Measurements from ENCODE around the gene IQCE. TPM values are rescaled to one million over a fixed set of nuclear protein-coding genes. Genes with fewer than 3 reads are reported as not detected.

Gene IQCE
- total RNA-seq, 2 donors from 2014 or later = 6.7 to 9.0 TPM

- no peaks in the 10 kb centered on the region for H3K27me3 Mint-ChIP-seq
- H3K4me3 Mint-ChIP-seq = no peak overlapping the region
- H3K36me3 Mint-ChIP-seq (ENCODE audit: low read depth) = no peaks in the 10 kb centered on the region
- ATAC-seq (no peak), DNase-seq (no peak)
- peaks cover 29% of the 10 kb centered on the region for H3K4me1 Mint-ChIP-seq
- peak overlapping the region; percentile 12 for H3K27ac Mint-ChIP-seq
- no peaks in the 10 kb centered on the region for H3K9me3 ChIP-seq (ENCODE audit: control insufficient read depth, low read length, poor library complexity, severe bottlenecking)
Observed at GRCh38 chr7:2517026-2517425, 41.8 kb upstream of the IQCE start.

- DNase-seq (no peak), ATAC-seq (no peak)
- Mint-ChIP-seq H3K36me3 (ENCODE audit: low read depth) (peaks cover 4% of the 10 kb centered on the region), H3K27me3 (no peaks in the 10 kb centered on the region), H3K27ac (peak overlapping the region; percentile 12), H3K4me1 (peaks cover 26% of the 10 kb centered on the region), H3K4me3 (peak overlapping the region; percentile 83)
- no peaks in the 10 kb centered on the region for H3K9me3 ChIP-seq (ENCODE audit: control insufficient read depth, low read length, poor library complexity, severe bottlenecking)
Observed at GRCh38 chr7:2517678-2518507, 40.9 kb upstream of the IQCE start.

GRCh38 chr7:2518737-2519118 lies 40.1 kb upstream of the IQCE start:
- Mint-ChIP-seq H3K27ac (no peak overlapping the region), H3K36me3 (ENCODE audit: low read depth) (peaks cover 5% of the 10 kb centered on the region), H3K4me1 (peaks cover 22% of the 10 kb centered on the region), H3K27me3 (no peaks in the 10 kb centered on the region), H3K4me3 (peak overlapping the region; percentile 83)
- H3K9me3 ChIP-seq (ENCODE audit: control insufficient read depth, low read length, poor library complexity, severe bottlenecking) = no peaks in the 10 kb centered on the region
- ATAC-seq = no peak
- no peak for DNase-seq

- ATAC-seq (peak; percentile 80), DNase-seq (peak; percentile 73 to 89 (median 83))
- Mint-ChIP-seq H3K36me3 (ENCODE audit: low read depth) (peaks cover 5% of the 10 kb centered on the region), H3K27me3 (no peaks in the 10 kb centered on the region), H3K4me3 (peak within 1 kb of the TSS; percentile 96), H3K27ac (peak within 1 kb of the TSS; percentile 94), H3K4me1 (peaks cover 22% of the 10 kb centered on the region)
- H3K9me3 ChIP-seq (ENCODE audit: control insufficient read depth, low read length, poor library complexity, severe bottlenecking) = no peaks in the 10 kb centered on the region
Observed at GRCh38 chr7:2519119-2519930, 39.5 kb upstream of the IQCE start, which contains the start of gene LFNG. TSS of gene LFNG (plus strand) at chr7:2519774. CDS start at chr7:2519862, 88 bp downstream.

- H3K9me3 ChIP-seq (ENCODE audit: control insufficient read depth, low read length, poor library complexity, severe bottlenecking) = no peaks in the 10 kb centered on the region
- Mint-ChIP-seq H3K4me1 (peaks cover 22% of the 10 kb centered on the region), H3K27ac (peak overlapping the region; percentile 94), H3K36me3 (ENCODE audit: low read depth) (peaks cover 5% of the 10 kb centered on the region), H3K27me3 (no peaks in the 10 kb centered on the region), H3K4me3 (peak overlapping the region; percentile 96)
- ATAC-seq (no peak), DNase-seq (no peak)
Observed at GRCh38 chr7:2520131-2520760, 38.5 kb upstream of the IQCE start.

- H3K27ac Mint-ChIP-seq = peak overlapping the region; percentile 94
- H3K4me1 Mint-ChIP-seq = peaks cover 24% of the 10 kb centered on the region
Observed at GRCh38 chr7:2520761-2521290, 38.0 kb upstream of the IQCE start.

GRCh38 chr7:2521341-2521745 lies 37.4 kb upstream of the IQCE start:
- ATAC-seq = no peak
- DNase-seq = no peak
- H3K27me3 Mint-ChIP-seq = no peaks in the 10 kb centered on the region
- H3K9me3 ChIP-seq (ENCODE audit: control insufficient read depth, low read length, poor library complexity, severe bottlenecking) = no peaks in the 10 kb centered on the region
- peaks cover 7% of the 10 kb centered on the region for H3K36me3 Mint-ChIP-seq (ENCODE audit: low read depth)
- H3K27ac Mint-ChIP-seq = peak overlapping the region; percentile 94
- H3K4me1 Mint-ChIP-seq = peaks cover 29% of the 10 kb centered on the region
- H3K4me3 Mint-ChIP-seq = peak overlapping the region; percentile 96

More at GRCh38 chr7:2520761-2521290, 38.0 kb upstream of the IQCE start:
- Mint-ChIP-seq H3K36me3 (ENCODE audit: low read depth) (peaks cover 7% of the 10 kb centered on the region), H3K27me3 (no peaks in the 10 kb centered on the region), H3K4me3 (peak overlapping the region; percentile 96)
- DNase-seq = no peak
- H3K9me3 ChIP-seq (ENCODE audit: control insufficient read depth, low read length, poor library complexity, severe bottlenecking) = no peaks in the 10 kb centered on the region
- ATAC-seq = no peak

- DNase-seq = peak; percentile 47 to 70 (median 59)
- peaks cover 7% of the 10 kb centered on the region for H3K36me3 Mint-ChIP-seq (ENCODE audit: low read depth)
- no peaks in the 10 kb centered on the region for H3K9me3 ChIP-seq (ENCODE audit: control insufficient read depth, low read length, poor library complexity, severe bottlenecking)
- ATAC-seq = peak; percentile 69
- peak overlapping the region; percentile 96 for H3K4me3 Mint-ChIP-seq
- no peaks in the 10 kb centered on the region for H3K27me3 Mint-ChIP-seq
- H3K4me1 Mint-ChIP-seq = peaks cover 30% of the 10 kb centered on the region
- H3K27ac Mint-ChIP-seq = peak overlapping the region; percentile 94
Observed at GRCh38 chr7:2521952-2522591, 36.7 kb upstream of the IQCE start.

- H3K4me3 Mint-ChIP-seq = peak overlapping the region; percentile 96
- peaks cover 7% of the 10 kb centered on the region for H3K36me3 Mint-ChIP-seq (ENCODE audit: low read depth)
- ATAC-seq (no peak), DNase-seq (no peak)
- H3K4me1 Mint-ChIP-seq = peaks cover 31% of the 10 kb centered on the region
- no peaks in the 10 kb centered on the region for H3K9me3 ChIP-seq (ENCODE audit: control insufficient read depth, low read length, poor library complexity, severe bottlenecking)
- peak overlapping the region; percentile 94 for H3K27ac Mint-ChIP-seq
- H3K27me3 Mint-ChIP-seq = no peaks in the 10 kb centered on the region
Observed at GRCh38 chr7:2522780-2523433, 35.9 kb upstream of the IQCE start.

- no peaks in the 10 kb centered on the region for H3K27me3 Mint-ChIP-seq
- peaks cover 9% of the 10 kb centered on the region for H3K36me3 Mint-ChIP-seq (ENCODE audit: low read depth)
- ATAC-seq = no peak
- H3K27ac Mint-ChIP-seq = peak overlapping the region; percentile 94
- H3K9me3 ChIP-seq (ENCODE audit: control insufficient read depth, low read length, poor library complexity, severe bottlenecking) = no peaks in the 10 kb centered on the region
- no peak for DNase-seq
- peak overlapping the region; percentile 96 for H3K4me3 Mint-ChIP-seq
- H3K4me1 Mint-ChIP-seq = peaks cover 35% of the 10 kb centered on the region
Observed at GRCh38 chr7:2523461-2523936, 35.3 kb upstream of the IQCE start.

- H3K4me1 Mint-ChIP-seq = peaks cover 35% of the 10 kb centered on the region
- H3K27ac Mint-ChIP-seq = peak overlapping the region; percentile 94
- H3K9me3 ChIP-seq (ENCODE audit: control insufficient read depth, low read length, poor library complexity, severe bottlenecking) = no peaks in the 10 kb centered on the region
- peak overlapping the region; percentile 96 for H3K4me3 Mint-ChIP-seq
- H3K27me3 Mint-ChIP-seq = no peaks in the 10 kb centered on the region
- H3K36me3 Mint-ChIP-seq (ENCODE audit: low read depth) = peaks cover 9% of the 10 kb centered on the region
- DNase-seq = peak in 1 of 3 donors; percentile 8
- ATAC-seq = no peak
Observed at GRCh38 chr7:2523941-2524807, 34.6 kb upstream of the IQCE start.
